ENCODE measurements around the gene NFATC1.

NFATC1 gene

DNA sequence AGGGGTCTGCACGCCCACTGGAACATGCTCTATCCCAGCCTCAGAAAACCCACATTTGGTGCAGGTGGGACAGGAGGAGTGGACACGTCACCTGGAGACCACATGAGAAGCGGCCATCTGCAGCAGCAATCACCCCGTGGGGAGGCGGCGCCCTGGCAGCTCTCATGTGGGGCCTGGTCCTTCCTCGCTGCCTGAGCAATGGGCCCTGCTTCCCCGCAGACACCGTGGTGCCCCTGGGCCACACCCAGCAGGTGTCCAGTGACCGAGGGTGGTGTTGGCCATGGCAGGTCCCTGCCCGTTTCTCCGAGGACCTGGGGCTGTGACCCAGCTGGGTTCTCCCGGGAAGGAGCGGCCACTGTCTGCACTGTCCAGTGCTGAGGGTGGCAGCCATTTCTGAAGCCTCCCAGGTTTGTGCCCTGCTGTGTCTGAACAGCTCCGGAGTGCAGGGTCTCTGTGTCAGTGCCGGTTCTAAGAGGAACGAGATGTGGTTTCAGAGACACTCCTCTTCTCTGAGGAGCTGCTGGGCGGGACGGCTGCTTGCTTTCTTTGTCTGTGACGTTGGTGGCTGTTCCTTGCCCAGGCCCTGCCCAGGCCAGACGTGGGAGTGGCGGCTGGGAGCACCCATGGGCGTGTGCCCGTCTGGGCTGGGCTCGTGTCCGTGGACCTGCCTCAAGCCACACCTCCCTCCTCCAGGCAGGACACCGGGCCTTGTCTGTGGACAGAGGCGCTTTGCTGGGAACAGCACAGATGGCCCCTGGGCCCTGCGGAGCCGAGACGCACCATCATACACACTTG lies 44.8 kb downstream of the NFATC1 start:
- no peak for DNase-seq (ENCODE audit: low spot score)

DNA sequence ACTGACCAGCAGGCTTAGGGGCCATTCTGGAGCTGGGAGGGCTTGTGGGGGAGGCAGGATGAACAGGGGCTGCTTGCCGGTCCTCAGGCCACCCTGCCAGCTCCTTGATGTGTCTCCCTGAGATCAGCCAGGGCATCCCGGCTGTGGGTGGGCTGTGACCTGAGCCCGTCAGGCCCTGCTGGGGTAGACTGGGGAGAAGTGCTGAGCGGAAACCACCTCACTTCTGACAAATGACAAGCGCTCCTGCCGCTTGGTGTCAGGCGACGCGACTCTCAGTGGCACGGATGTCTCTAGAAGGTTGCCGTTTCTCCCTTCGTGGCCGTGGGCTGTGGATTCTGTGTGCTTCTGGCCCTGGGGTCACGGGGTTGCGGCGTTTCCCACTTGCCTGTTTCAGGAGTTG lies 45.7 kb downstream of the NFATC1 start:
- no peak for DNase-seq (ENCODE audit: low spot score)

DNA sequence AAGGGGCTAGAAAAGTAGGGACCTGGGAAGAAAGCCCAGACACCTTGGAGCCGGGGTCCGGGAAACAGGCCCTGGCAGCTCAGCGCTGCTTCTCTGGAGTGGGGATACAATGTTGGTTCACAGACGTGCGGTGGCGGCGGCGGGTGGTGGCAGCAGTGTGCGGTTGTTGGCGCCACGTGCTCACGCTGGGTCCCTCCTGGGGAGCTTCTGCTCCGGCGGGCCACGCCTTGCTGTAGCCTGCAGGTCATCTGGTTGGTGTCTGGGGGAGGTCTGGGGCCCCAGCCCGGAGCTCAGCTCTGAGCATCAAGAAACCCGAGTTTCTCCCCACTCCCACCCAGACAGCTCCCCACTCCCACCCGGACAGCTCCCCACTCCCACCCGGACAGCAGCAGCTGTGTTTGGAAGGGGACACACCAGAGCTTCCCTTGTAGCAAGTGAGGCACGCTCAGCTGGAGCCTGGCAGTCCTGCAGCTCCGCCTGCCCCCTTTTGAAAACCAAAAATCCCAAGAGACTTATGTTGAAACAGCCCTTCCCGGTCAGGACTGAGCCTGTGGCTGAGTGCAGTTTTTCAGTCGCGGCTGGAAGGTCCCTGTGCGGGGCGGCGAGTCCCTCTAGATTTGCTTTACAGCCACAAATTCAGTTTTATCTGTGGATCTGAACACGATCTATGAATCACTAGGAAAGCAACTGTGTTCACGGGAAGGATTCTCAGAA lies 46.9 kb downstream of the NFATC1 start:
- no peak for DNase-seq (ENCODE audit: low spot score)

DNA sequence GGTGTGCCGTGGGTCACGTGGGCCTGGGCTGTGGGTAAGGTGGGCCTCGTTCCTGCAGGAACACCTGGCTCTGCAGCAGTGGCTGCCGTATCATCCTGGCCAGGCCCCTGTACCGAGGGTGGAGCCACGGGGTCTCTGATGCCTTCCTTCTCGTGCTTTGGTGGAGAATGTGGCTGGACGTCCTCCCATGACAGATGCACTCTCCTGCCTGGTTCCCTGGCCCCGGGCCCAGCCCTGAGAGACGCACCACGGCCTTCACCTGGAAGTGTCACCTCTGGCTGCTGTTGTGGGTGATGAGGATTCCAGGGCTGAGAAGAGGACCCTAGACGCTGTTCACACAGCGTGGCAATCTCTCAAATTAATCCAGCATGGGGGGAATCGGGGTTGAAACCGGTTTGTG lies 49.5 kb downstream of the NFATC1 start:
- DNase-seq (ENCODE audit: low spot score): no peak

DNA sequence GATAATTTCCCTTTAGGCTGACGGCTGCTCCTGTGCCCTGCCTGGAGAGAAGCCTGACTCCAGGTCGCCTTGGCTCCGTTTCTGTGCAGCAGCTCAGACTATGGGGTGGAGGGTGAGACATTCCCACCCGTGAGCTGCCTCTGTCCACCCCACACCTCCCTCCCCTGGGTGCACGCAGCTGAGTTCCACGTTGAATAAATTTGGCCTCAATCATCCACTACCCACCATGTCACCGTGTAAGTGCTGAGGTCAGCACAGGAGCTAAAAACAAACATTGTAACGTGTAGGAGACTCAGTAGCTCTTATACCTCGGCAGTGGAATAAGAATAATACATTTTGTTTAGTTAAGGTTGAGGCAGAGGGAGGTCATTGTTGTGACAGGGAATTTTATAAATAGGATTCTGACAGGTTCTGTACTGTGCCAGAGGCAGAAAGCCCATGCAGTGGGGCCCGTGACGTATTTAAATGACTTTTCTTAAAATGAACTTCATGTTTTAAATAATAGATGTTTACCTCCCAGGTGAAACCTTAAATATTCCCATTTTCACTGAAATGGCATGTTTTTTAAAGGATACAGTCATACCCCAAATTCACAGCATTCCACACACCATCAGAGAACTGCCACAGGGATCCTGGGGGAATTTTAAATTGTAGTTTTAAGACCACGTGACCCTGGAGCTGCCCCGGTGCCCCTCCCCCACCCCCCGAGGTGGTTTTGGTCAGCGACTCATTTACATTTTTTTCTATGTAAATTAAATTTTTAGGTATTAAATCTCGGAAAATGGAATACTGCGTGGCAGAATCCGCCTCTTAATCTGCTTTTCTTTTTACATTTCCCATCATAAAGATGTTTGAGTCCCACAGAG lies 50.2 kb downstream of the NFATC1 start:
- DNase-seq (ENCODE audit: low spot score): no peak

DNA sequence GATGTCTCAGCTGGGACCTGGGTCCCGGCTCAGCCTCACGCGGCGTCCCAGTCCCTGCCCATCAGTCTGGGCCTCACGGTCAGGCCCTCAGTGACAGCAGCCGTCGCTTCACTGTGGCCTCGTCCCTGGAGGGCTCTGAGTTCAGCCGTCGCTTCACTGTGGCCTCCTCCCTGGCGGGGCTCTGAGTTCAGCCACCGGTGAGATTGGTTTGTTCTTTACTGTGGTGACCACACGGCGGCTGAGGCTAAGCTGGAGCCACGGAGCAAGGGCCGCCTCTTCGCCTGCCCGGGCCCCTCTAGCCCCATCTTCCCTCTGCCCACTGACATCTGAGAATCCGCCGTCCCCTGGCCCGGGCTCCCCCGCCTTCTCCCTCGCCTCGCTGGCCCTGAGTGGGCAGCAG lies 51.2 kb downstream of the NFATC1 start:
- no peak for DNase-seq (ENCODE audit: low spot score)

DNA sequence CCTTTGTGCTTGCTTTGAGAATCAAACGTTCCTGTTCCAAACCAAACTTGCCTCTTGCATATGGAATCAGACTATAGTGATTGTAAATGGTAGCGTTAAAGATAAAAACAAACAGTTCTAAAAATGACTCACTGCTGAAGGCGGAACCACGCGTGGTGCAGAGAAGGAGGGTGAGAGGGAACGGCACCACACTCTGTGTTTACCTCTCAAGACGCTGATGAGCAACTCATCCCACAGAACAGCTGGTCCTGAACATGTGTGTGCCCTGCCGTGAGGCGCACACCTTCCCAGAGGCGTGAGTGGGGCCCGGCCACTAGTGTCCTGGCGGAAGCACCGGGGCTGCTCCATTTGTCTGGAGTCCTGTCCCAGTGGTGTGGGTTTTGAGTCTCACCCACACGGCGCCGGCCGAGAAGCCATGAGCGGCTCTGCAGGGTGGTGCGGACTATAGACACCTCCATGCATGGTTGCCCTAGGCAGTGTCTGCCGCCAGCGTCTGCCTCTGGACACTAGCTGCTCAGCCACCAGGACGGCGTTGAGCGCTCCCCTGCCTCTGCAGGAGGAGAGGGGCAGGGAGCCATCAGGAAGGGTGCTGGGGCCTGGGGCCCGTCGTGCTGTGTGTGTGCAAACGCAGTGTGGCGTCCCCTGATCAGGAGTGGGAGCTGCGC lies 52.1 kb downstream of the NFATC1 start:
- no peak for DNase-seq (ENCODE audit: low spot score)

DNA sequence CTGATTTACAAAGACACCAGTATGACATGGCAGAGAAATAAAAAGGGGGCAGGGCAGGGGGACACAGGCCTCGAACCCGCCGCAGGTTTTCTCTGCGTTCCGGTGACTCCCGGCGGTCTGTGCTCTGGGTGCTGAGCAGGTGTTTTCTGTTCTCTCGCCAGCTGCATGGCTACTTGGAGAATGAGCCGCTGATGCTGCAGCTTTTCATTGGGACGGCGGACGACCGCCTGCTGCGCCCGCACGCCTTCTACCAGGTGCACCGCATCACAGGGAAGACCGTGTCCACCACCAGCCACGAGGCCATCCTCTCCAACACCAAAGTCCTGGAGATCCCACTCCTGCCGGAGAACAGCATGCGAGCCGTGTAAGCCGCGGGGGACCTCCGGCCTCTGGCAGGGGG lies 52.9 kb downstream of the NFATC1 start:
- no peak for DNase-seq (ENCODE audit: low spot score)

DNA sequence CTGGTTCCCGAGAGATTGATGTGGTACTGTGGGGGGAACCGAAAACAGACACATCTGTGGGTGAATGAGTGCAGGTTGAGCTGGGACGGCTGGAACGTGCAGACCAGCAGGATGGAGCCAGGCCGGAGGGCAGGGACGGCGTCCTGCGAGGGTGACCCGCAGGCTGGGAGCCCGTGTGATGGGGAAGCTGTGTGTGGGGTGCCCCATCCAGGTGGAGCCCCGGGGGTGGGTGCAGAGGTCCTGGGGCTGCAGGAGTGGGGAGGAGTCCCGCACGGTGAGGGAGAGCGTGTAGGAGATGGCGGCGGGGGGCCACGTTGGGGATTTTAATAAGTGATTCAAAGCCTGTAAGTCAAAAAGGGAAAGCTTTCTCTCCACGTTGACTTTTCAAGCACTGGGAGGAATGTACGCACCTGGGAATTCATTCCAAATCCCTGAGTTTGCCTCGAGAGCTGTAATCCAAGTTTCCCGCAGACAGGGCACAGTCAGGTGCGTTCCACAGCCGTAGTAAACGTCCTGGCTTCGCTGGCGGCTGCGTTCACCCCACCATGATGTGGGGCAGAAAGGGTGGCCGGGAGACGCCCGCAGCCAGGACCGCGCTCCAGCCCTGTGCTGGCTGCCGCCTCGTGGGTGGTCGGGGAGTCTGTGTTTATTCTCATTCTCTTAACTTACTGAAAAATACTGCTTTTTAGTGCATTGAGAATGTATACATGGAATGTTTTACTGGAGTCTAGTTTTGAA lies 54.0 kb downstream of the NFATC1 start:
- DNase-seq (ENCODE audit: low spot score): no peak

DNA sequence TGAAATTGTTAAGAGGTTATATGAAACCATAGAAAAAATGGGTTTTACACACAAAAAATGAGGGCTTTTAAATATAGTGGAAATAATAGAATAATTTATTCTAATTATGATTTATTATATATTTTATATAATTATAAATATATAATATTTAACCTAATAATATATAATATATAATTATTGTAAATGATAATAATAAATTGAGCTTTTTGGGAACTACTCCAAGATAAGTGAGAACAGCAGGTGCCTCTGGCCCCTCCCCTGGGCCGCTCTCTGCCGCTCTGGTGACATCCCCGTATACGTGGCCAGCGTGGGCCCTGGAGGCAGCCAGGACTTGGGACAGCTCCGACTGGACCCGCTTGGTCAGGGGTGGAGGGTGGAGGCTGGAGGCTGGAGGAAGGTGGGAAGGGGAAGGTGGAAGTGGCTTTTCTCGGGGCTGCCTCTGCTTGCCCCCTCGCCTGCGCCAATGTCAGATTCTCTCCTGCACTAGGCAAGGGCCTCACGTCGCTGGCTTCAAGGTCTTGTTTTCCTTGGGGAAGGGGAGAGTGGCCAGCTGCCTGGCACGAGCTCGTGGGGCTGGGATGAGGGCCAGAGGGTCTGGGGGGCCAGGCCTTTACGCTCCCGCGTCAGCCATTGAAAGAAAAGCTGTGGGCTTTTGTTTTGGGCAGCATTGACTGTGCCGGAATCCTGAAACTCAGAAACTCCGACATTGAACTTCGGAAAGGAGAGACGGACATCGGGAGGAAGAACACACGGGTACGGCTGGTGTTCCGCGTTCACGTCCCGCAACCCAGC lies 54.8 kb downstream of the NFATC1 start:
- DNase-seq (ENCODE audit: low spot score): no peak

DNA sequence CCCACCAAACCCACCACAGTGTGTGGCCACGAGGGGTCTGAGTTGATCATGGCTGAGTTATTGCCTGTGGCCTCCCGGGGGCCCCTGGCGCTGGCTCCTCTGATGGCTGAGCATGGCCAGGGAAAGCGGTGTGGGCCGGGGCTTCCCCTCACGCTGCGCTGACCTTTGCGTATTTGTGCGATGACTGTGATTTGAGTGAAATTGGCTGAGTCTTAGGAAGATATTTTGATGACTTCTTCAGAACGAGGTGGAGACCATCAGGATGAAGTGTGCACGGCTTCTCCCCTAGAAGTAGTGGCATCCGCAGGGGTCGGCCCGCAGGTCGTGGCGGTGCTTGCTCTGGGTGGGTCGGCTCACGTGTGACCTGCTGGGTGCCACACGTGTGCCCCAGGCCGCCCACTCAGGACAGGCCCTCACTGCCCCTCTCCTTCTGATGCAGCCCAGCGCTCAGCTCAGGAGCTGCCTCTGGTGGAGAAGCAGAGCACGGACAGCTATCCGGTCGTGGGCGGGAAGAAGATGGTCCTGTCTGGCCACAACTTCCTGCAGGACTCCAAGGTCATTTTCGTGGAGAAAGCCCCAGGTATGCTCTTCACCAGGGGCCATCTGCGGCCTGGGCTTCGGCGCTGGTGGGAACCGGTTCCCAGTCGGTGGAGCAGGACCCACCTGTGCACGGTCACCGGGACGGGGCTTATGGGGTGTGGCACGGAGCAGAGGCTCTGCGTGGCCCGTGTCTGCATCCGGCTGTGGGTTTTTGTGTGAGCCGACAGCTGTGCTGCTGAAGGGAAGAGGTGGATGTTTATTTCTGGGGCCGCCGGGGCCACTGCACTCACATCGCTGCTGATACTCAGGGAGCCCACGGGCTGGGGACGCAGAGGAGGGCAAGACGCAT lies 55.8 kb downstream of the NFATC1 start:
- DNase-seq (ENCODE audit: low spot score): no peak

DNA sequence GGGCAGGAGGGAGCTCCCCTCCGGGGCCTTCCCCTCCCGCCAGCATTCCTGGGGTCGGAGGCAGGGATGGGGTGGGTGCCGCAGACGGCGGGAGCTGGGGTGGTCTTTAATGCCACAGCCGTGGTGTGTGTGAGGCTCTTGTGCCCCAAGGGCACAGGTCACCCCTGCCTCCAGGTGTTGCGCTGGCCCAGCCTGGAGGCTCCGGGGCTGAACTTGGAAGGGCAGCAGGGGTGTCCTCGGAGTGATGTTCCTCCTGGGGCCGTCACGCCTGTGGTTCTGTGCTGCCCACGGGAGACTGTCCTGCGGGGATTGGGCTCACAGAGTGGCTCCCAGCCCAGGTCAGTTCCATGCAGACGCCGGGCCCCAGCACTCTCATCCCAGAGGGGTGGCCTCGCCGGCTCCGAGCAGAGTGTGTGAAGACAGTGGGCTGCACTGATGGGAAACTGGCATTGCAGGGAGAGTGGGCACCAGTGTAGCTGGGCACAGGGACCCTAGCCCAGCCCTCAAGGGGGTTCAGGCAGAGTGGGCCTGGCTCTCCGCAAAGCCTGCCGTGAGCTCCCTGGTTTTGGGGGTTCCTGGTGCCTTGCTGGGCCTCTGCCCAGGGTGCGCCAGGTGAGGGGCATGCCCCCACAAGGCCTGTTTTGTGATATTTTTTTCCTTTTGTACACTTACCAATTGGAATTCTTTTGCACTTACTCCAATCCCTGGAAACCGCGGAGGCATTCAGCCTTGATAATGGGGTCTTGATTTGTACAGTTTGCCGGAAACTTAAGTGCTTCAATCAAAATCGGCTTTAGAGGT lies 56.7 kb downstream of the NFATC1 start:
- DNase-seq (ENCODE audit: low spot score): no peak

DNA sequence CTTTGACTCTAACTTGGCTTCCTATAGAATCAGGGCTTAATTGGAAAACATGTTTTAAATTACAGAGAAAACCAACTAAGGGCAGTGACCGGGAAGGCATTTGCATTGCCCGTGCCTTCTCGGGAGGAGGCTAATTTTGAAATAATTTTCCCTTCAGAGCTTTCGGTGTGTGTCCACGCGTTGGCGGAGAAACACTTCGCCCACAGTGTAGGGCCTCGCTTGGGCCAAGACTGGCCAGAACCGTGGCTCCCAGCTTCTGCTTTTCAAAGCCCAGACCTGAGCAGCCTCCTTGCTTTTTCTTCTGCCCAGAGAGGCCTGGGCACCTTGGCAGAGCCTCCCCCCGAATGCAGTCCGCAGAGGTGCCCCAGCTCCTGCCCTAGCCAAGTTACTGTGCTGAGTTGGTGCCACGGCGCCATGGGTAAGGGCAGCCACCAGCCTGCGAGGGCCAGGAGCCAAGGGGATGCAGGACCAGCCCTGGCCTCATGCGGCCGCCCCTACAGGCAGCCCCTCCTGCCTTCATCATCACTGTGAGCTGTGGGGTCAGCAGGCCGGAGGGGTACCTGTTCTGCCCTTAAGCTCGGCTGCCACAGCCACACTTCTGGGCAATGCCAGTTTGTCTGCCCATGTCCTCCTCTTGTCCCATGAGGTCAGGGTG lies 57.4 kb downstream of the NFATC1 start:
- no peak for DNase-seq (ENCODE audit: low spot score)

DNA sequence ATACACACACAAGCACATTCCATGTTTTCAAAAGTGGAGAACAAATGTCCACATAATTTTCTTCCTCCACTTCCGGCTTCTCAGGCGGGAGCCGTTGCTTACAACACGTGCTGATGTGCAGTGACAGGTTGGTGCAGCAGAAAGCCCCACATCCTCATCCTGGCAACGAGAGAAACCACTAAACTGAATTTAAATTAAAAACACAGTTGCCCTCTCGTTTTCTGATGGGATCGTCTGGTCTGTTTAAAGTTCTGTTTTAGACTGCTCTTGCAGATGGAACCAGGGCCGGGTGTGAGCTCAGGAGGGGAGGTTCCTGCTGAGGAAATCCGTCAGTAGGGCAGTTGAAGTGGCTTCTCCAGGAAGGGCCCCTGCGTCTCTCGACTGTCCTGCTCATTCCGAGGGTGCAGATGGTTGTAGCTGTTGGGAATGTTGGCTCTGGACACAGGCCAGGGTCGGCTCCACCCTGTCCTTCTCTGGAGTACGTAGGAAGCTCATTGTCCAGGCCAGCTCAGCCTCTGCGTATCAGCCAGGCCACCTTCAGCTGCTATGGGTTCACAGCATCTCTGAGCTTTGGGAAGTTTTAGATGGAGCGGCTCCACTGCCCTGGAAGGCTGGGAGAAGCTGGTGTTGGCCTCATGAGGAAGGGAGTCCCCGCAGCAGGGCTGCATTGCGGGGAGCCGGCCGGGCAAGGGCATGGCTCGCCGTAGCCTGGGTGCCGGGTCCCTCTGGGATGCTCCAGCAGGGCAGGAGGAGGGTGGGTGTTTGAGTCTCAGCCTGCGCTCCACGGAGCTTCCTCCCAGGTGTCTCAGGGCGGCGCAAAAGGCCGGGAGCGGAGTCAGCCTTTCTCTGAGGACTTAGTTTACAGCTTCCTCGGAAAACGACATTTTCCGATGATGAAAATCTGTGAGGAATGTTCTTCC lies 58.3 kb downstream of the NFATC1 start:
- DNase-seq (ENCODE audit: low spot score): no peak

DNA sequence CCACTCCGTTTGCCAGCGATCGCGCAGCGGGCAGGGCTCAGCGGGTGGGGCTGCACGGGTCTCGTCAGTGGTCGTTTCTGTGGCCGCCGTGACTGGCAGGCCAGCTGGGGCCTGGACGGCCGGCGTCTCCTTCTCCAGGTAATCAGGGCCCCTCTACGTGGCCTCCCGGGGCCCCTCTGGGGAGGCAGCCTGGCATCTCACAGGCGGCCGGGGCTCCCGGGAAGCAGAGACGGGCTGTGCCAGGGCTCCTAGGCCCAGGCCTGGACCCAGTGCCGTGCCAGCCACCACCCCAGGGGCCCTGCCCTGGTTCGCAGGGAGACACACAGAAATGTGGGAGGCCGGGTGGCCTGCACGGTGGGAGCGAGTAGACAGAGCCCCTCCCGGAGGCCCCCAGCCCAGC lies 59.5 kb downstream of the NFATC1 start:
- DNase-seq (ENCODE audit: low spot score): no peak

DNA sequence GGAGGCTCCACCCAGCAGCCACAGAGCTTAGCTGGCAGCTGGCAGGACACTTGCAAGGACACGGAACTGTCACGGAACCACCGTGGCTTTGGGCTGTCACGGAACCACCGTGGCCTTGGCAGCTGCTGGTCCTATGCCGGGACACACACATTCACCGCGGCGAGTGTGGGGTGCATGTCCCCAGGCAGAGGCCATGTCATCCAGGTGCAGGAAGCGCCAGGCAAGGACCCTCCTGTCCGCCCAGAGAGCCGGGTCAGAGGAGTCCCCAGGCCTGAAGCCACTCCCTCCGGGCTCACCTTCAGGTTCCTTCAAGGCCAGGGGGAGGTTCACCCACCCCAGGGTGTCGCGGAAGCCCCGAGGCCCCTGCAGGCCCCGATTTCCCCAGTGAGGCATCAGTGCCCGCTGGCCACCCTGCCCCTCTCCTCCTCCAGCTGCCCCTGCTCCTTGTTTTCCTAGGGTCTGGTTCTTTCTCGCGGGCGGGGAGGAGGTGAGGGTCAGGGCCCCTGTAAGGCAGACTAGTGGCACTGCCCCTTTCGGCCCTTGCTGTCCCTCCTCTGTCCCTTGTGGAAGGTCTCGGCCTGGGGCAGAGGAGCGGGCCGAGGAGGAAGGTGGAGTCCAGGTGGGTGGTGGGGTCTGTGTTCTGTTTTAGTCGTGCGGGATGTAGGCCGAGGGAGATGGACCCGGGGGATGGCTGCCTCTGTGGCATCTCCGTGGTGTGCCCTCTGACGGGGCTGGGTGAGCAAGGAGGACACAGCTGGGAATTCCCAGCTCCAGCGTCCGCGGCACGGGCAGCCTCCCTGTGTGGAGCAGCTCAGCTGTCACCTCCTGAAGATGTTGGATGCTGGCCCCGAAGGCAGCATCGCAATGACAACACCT lies 60.6 kb downstream of the NFATC1 start:
- no peak for DNase-seq (ENCODE audit: low spot score)
